Ramos (cell line): Measurements from ENCODE around the gene RNF41.
"Not testable (repeated sequence)": the region's sequence is repeated elsewhere in the genome, so short reads cannot be mapped to it uniquely, and the experiment has no call there.

Experiments used
- in situ Hi-C: fragments of 300-500 bp; cut with MboI; formaldehyde crosslinking; loops from one replicate; pipeline ENCODE4 v1.14.3; 2022; ENCODE audit warnings: low sequenced_read_pairs; ENCODE audit not compliant: unreplicated experiment

RNF41 gene

DNA sequence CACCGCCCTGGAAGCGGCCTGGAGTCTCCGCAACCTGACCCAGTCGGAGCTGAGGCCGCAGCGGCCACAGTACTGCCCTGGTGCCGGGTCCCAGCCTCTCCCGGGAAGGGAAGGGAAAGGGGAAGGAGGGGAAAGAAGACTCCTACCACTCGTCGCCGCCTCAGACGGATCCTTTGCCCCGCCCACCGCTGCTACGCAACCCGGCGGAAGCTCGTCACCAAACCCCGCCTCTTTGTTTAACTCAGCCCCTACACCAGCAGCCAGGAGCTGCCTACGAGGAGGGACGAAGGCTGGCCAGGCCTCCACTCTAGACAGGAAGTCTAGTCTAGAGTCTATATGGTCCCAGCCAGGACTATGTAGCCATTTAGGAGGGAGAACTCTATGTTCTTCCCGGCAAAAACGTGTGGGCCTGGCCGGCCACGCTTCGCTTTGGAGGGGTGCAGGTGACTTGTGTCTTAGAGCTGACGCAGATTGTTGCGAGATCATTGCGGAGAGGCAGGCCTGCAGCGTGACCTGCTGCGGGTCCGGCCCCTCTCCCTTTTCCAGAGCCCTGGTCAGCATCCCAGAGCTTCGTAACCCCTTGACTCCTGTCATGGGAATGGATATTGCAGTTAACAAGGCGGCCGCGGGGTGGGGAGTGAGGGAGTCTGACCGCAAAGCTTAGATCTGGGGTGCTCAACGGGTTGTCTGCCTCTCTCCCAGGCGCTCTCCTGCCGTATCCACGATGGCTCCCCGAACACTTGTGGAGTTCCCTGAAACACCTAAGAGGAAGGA is at the start of gene RNF41:
TSS of gene RNF41 (minus strand) at position 166 of the 774 bp plus-strand sequence. CDS start 7,875 bp downstream, outside the sequence.
- in situ Hi-C loops: no loop called here

DNA sequence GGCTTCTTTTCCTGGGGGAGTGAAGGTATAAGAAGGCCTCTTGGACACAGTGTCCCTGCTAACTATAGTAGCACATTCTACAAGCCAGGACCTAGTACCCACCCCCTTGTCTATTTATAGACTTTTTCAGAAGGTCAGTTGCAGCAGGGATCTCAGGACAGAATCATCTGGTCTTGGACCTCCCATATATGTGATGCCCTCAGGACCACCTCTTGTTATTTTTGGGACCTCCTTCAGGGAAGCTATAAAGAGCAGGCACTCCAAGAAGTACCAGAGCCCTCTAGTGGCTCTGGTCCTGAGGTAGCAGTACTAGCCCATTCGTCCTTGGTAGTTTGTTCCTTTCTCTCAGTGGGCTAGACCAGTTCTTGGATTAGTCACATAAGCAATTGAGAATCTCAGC is 49.3 kb upstream of the RNF41 start:
- in situ Hi-C loops: no loop called here

DNA sequence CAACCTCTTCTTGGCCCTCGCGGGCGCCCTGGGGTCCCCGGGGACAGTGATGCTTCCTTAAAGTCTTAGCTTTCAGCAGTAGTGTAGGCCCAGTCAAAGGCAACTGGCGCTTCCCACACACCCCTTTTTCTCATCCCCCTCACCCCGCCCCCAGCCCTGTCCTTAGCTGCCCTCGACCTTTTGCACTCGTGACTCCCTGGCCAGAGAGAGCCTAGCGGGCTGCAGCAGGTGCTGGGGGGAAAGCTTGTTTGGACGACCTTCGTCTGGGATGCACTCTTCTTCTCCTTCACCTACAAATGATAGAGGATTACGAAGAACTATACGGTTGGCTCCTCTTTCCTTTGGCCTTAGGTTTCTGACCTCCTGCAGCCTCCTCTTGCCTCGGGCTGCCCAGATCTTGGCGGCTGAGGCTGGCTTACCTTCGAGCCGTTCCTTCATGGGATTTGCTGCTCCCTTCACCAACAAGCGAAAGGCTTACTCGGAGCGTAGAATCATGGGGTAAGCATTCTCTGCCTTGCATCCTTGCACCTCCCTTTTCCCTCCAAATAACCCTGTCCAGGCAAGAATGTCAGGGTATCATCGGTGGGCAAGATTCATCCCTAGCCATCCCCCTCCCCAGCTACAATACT is 45.8 kb upstream of the RNF41 start:
- in situ Hi-C loops: no loop called here

GRCh38 chr12:56266693-56267442 is 45.1 kb upstream of the RNF41 start, which contains the start of gene COQ10A:
Gene COQ10A, plus strand, starts transcription at chr12:56266942. Its CDS starts 177 bp downstream, at chr12:56267119.
- in situ Hi-C loops: no loop called here

GRCh38 chr12:56266068-56266692 is 44.5 kb upstream of the RNF41 start:
- in situ Hi-C loops: not testable (repeated sequence)

- in situ Hi-C loops: not testable (repeated sequence)
Observed at GRCh38 chr12:56262955-56263354, 41.2 kb upstream of the RNF41 start.

DNA sequence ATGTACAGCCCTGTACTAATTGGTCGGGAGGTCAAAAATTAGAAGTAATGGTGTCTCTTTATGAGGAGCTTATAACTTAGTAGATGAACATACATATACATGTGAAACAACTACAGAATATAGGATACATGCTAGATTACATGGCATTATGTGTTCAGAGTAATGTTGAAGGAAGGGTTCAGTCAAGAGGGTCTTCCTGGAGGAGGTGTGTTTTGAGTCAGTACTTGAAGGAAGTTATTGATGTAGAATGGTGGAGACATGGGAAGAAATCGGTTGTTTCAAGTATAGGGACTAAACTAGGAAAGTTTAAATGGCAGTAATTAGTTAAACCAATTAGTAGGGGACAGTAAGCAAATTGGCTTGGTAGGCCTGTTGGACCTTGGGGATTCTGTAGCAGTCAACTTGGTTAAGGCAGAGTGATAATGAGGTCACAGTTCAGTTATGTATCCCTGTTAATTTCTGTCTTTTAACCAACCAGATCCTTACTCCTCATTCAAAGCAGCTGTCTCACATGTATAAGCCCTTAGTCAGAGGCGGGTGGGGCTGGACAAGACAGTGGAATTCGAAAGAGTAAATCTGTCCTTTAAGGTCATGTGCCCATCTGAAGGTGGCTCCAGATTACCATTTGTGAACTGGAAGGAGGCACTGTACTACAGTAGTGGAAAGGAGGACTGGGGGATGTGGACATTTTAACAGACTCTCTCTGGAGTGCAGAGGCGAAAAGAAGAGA is 39.9 kb upstream of the RNF41 start:
- in situ Hi-C loops: no loop called here

DNA sequence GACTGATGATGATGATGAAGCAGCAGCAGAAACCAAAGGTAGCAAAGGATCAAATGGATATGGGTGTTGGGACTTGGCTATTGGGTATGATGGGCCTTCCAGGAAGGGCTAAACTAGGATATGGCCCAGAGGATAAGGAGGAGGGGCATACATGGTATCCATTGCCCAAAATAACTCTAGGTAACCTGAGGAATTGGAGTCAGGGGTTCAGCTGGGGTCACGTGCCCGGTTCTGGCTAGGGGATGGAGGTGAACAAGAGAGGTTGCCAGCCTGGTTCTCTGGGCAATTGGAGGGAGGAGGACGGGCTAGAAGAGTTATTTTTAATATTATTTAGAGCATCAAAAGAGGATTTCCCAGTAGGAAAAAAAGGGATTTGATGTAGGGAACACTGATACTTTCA is 39.2 kb upstream of the RNF41 start:
- in situ Hi-C loops: no loop called here

GRCh38 chr12:56260380-56260779 is 38.7 kb upstream of the RNF41 start:
- in situ Hi-C loops: no loop called here

- in situ Hi-C loops: no loop called here
Observed at GRCh38 chr12:56258820-56259183, 37.1 kb upstream of the RNF41 start.

DNA sequence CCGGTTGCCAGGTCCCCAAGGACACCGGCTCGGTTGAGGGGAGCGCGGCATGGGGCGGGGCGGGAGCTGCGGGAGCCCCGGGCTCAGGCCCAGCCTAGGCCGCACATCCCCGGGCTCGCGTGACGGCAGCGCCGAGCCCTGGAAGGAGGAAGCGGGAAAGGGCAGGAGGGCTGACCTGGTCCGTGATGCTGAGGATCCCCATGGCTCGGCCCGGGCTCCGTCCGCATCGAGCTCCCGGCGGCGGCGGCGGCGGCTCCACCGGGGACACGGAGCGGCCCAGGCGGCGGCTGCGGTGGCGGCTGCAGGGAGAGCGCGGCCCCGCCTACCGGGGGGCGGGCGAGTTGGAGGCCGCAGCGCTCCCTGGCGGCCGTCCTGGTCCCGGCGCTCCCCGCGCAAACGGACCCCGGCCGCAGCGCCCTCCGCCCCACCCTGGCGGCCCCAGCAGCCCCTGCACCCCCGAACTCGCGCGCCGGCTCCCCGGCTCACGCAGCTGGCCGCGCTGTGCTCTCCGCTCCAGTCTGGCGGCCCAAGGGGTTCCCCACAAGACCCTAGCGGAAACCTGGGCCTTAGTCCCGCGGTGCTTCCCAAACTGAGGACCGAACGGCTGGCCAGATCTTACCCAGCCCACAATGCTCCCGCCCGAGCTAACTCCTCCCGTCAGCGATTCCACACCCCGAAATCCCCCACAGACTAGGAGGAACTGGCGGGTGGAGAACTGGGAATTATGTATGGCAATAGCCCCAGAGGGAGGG is 36.5 kb upstream of the RNF41 start, which contains the start of gene ANKRD52:
TSS of gene ANKRD52 (minus strand) at position 317 of the 752 bp plus-strand sequence. CDS start at position 202, 115 bp downstream.
- in situ Hi-C loops: no loop called here

DNA sequence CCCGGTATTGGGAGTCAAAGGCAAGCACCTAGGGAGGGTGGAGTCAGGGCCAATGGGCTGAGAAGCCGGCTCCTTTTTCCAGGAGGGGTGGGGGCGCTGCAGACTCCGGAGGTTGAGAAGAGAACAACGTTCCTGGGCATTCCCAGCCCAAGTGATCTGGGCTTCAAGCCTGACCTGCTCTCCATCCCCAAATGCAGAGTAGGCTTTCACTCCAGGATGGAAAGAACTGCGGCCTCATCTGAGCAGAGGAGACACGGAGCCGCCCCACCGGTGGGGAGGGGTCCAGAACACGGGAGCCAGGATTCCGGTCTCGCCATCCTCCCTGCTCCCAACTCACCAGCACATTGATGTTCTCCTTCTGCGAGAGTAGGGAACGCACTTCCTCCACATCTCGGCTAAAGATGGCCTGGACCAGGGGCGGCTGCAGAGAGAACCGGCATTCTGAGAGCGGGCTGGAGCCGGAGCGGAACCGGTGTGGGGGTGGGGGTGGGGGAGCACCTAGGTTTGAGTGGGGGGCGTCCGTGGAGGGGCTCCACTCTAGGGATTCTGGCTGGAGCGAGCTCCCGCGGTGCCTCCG is 35.9 kb upstream of the RNF41 start:
- in situ Hi-C loops: no loop called here

DNA sequence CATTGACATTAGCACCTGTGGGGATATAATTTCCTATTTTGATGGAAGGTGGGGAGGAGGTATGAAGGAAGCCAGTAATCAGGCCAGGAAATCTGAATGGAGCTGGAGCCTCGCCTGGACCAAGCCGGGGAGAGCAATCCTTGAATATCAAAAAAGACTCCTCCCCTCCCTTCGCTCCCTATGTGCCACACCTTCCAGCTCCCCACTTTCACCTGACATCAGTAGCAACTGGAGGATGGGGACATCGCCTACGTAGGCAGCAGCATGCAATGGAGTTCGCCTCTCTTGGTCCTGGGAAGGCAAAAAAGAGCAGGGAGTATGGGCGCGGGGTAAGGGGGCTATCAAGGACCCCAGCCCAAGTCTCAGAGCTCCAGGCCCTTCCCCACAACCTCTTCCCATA is 35.3 kb upstream of the RNF41 start:
- in situ Hi-C loops: no loop called here

GRCh38 chr12:56256326-56256960 is 34.7 kb upstream of the RNF41 start:
- in situ Hi-C loops: no loop called here

- in situ Hi-C loops: no loop called here
Observed at GRCh38 chr12:56255671-56256070, 33.9 kb upstream of the RNF41 start.

DNA sequence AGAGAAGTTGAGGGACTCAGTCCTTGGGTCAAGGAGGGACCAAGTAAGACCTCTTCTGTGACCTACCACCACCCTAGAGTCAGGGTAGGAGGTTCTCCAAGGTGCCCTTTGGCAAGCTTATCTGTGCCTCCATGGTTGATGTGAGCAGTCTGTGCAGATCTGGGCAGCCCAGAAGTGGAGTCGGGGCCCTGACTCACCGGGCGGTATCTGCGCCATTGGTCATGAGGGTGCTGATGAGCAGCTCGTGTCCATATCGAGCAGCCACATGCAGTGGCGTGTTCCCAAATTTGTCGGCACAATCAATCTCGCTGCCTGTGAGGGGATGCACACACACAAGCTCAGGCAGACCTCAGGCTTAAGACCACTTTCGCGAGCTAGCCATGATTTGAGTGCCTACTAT is 31.4 kb upstream of the RNF41 start:
- in situ Hi-C loops: no loop called here

DNA sequence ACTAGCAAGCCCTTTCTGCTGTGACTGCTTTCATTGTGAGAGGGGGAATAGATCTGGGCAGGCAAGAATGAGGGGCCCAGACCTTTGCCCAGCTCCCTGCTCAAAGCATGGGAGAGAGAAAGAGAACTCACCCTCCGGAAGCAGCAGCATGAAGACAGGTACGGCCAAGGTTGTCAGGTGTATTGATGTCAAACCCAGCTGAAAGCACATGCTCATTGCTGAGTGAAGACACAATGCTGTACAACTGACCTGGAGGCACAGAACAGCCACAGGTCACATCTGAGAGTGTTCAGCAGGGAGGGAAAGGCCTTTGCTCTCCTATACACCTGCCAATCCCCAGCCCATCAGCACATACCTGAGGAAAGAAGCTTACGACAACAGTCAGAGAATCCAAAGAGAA is 30.9 kb upstream of the RNF41 start:
- in situ Hi-C loops: no loop called here

DNA sequence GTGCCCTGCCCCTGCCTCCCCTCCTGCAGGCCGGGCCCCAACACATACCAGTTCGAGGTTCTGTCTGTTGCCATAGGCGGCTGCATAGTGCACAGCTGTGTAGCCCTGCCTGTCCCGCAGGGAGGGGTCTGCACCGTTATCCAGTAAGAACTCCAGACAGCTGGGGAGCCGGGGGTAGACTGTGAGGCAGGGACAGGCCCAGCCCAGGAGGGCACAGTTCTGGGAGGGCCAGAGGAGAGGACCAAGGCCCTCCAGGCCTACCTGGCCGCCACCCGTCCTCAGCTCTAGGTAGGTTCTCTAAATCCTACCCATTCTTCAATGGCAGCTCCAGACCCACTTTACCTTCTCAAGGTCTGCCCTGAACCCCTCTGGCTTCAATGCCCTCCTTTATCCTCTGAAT is 27.0 kb upstream of the RNF41 start:
- in situ Hi-C loops: no loop called here
